Umbilical cord (tissue), 2 donors: ENCODE results near the gene SUPV3L1. TPM values are rescaled to one million over a fixed set of nuclear protein-coding genes. Genes with fewer than 3 reads are reported as not detected.
"Not testable (repeated sequence)": the region's sequence is repeated elsewhere in the genome, so short reads cannot be mapped to it uniquely, and the experiment has no call there.

Source experiments
- DNase-seq: peaks from one replicate; pipeline ENCODE4 v3.0.0-alpha.2; 2015; ENCODE audit warnings: low spot score
- total RNA-seq: library from RNA; depleted of rRNA; stranded (reverse); fragments of >200 nt; gene quantifications from one replicate; pipeline ENCODE4 v1.2.3, GENCODE V29; 2014; ENCODE audit warnings: low replicate concordance; ENCODE audit not compliant: insufficient read depth

The SUPV3L1 gene
- total RNA-seq = 15.9 TPM

DNA sequence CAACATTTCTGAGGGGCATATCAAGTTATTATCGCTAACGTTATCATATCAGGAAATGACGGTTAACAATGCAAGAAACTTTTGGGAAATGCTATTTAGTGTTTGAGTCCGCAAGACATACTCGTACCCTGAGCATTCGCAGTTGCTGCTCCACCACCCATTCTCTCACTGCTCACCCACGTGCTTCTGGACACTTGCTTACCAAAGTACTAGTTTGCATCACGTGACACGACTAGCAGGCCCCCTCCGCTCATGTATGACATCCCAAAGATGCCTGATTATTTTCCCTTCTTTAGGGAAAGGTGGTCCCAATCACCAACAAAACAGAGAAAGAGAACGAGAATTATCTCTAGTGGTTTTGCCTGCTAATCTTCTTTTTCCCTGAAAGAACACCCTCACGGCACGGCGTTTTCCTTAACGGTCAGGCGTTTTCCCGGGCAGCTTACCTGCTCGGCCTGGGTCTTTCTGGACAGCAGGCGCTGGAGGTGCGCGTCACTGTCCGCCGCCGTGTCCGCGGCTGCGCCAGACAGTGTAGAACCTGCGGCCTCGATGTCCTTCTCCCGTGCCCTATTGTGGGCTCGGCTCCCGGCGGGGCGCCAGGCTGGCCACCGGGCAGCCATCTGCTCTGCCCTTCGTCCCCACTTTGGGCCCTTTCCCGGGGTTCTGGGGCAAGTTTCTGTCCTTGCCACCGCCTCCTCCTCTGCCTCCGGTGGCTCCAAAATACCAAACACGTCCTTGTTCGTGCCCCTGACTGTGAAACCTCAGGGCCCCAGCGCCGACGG lies at the start of gene SUPV3L1:
Gene SUPV3L1 (plus strand): TSS at position 492 of the 782 bp plus-strand sequence. CDS start 58 bp downstream, at position 550.
- peak; percentile 98 for DNase-seq

DNA sequence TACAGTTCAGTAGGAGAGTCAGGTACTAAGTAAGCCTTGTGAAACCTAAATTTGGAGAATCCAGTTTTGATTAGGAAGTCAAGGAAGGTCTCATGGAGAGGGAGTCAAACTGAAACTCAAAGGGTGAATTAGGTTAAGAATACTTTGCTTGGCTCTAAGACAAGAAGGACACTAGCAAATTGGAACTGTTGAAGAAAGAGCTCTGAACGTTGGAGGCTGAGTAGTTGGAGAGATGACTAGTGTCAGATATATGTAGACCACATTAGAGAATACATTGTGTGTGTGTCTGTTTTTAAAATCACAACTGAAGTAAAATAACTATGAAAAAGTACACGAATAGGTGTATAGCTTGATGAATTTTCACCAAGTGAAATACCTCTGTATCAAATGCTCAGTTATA lies 49.8 kb upstream of the SUPV3L1 start:
- DNase-seq = no peak

DNA sequence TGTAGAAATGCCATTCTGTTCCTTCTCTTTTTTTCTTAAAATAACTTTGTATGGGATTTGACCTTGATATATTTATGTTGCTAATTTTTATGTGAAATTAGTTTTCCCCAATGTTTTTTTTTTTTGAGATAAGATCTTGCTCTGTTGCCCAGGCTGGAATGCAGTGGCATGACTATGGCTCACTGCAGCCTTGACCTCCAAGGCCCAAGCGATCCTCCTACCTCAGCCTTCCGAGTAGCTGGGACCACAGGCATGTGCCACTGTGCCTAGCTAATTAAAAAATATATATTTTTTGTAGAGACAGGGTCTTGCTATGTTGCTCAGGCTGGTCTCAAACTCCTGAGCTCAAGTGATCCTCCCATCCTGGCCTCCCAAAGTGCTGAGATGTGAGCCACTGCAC lies 40.1 kb upstream of the SUPV3L1 start:
- no peak for DNase-seq

DNA sequence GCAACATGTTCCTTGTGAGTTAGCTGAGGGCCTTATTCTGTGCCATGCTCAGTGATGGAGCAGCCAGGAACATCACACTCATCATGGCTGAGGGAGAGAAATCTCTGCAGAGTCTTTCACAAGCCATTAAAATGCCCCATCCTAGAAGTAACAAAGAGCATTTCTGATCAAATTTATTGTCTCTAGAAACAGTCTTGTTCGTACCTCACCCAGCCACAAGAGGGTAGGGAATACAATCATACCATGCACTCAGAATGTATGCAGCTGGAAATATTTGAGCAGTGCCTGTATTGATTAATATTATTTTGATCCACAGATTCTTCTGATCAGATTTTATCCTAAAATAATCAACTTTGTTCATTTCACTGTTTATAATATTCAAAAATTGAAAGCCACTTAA lies 38.7 kb upstream of the SUPV3L1 start:
- no peak for DNase-seq

DNA sequence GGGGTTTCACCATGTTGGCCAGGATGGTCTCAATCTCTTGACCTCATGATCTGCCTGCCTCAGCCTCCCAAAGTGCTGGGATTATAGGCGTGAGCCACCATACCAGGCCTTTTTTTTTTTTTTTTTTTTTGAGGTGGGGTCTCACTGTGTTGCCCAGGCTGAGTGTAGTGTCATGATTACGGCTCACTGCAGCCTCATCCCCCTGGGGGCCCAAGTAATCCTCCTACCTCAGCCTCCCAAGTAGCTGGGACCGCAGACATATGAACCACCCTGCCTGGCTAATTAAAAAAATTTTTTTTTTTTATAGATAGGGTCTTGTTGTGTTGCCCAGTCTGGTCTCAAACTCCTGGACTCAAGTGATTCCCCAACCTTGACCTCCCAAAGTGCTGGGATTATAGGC lies 38.0 kb upstream of the SUPV3L1 start:
- DNase-seq = not testable (repeated sequence)

DNA sequence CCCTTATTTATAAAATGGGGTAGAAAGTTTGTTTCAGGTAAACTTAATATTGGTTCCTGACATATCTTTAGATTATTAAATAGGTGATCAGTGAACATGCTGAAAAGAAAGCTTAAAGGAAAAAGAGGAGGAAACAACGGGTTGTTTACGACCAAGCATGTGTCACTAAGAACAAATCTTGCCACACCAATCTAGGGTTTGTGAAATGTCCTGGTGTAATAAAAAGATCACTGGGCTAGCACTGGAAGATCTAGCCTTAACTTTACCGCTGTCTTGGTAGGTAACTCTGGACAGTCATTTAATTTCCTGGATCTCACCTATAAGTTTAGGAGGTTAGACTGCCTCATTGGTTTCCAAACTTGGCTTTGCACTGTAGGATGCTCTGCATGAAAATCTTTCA lies 37.1 kb upstream of the SUPV3L1 start:
- DNase-seq = no peak

DNA sequence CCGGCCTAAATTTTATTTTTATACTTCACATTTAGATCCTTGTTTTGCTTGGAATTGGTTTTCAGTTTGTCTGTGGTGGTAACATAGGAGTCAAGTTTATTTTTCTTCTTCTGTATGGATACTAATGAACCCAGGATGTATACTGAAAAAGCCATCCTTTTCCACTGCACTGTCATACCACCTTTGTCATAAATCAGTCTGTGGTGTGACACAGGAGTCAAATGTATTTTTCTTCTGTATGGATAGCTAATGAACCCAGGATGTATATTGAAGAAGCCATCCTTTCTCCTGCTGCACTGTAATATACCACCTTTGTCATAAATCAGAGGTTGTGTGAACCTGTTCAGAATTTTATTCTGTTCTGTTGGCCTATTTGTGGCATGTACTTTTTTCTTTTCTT lies 34.7 kb upstream of the SUPV3L1 start:
- DNase-seq = no peak

DNA sequence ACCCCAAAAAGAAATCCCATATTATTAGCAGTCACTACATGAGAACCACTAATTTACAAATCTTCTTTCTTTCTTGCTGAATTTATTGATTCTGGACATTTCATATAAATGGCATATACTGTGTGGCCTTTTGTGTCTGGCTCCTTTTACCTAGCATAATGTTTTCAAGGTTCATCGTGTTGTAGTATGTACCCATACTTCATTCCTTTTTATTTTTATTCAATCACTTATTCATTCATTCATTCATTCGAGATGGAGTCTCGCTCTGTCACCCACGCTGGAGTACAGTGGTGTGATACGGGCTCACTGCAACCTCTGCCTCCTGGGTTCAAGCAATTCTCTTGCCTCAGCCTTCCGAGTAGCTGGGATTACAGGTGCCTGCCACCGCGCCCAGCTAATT lies 34.2 kb upstream of the SUPV3L1 start:
- no peak for DNase-seq

DNA sequence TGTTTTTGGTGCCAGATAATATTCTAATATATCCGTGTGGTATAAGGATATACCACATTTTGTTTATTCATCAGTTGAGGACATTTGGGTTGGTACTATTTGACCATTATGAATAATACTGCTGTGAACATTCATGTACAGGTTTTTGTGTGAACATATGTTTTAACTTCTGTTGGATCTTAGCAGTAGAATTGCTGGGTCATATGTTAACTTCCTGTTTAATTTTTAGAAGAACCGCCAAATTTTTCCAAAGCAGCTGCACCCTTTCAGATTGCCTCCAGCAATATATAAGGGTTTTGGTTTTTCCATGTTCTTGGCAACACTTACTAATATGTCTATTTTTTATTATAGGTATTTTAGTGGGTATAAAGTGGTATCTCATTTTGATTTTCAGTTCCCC lies 33.3 kb upstream of the SUPV3L1 start:
- no peak for DNase-seq

DNA sequence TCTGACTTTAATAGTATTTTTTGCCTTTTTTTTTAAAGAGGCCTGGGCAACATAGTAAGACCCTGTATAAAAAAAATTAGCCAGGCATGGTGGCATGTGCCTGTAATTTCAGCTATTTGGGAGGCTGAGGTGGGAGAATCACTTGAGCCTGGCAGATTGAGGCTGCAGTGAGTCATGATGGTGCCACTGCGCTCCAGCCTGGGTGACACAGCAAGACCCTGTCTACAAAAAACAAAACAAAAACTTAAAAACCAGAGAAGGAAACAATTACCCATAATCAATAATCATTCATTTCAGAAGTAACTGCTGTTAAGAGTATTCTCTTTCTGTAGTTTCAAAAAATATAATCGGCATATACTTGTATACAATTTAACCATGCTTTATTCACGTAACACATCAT lies 28.1 kb upstream of the SUPV3L1 start:
- DNase-seq = no peak

DNA sequence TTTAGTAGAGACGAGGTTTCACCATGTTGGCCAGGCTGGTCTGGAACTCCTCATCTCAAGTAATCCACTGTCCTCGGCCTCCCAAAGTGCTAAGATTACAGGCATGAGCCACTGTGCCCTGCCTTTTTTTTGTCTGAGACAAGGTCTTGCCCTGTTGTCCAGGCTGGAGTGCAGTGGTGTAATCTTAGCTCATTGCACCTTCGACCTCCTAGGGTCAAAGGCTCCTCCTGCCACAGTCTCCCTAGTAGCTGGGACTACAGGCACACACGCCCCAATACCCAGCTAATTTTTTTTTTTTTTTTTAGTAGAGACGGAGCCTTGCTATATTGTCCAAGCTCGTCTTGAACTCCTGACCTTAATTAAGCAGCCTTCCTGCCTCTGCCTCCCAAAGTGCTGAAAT lies 26.8 kb upstream of the SUPV3L1 start:
- DNase-seq = no peak

DNA sequence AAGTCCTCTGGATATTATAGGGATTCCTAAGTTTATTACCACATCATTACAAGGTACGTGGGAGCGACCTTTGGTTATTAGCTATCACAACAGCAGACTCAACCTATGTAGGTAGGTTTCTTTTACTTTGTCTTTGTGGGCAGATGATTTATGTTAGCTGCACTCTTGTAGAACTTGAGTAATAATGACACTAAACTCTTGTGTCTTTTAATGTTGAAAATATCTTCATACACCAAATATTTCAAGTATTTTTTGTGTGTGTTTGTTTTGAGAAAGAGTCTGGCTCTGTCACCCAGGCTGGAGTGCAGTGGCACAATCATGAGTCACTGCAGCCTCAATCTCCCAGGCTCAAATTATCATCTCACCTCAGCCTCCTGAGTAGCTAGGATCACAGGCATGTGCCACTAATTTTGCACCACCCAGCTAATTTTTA lies 19.2 kb upstream of the SUPV3L1 start:
- DNase-seq = no peak

DNA sequence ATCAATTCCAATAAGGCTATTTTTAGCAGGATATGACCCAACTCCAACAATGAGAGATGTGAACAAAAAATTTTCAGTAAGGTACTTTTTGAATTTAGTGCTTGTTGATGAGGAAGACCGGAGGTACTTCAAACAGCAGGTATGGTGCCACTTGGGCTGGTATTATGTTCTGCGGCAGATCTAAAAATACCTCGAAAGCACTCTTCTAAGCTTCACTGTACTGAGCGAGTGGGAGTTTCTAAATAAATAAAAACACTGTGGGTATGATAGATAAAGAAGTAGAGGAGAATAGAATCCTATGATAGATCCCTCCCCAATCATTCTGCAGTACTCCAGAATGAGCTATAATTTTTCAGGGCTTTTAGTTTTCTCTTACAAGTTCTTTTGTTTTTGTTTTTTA lies 11.5 kb upstream of the SUPV3L1 start:
- no peak for DNase-seq

DNA sequence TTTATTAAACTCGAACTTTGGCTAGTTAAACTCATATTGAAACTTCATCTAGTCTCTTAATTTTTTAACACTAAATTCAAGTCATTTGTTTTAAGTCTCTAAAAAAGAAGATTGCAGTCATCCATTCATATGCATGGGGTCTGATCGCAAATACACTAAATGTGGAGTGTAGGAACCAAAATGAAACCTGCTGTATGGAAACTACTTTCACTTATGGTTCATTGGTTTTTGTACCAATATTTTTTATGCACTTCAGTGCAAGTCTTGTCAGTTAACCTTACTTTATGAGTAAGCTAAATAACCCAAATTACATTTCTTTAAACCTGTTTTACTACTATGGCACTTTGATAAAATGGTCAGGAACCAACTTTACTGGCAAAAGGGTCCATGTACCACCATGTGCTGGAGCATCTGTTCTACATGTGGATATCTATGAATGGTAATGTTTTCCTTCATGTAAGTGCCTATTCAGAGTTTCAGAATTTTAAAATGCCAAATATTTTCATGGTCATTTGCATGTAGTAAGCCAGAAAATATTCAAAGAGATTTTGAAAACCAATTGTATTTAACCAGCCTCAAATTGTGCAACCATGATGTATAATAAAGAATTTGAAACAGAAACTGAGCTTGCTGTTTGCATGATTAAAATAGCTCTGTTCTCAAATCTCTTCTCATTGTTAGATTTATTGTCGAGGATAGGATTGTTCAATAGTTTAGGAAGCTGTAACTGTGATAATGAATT lies 7.6 kb upstream of the SUPV3L1 start:
- no peak for DNase-seq

DNA sequence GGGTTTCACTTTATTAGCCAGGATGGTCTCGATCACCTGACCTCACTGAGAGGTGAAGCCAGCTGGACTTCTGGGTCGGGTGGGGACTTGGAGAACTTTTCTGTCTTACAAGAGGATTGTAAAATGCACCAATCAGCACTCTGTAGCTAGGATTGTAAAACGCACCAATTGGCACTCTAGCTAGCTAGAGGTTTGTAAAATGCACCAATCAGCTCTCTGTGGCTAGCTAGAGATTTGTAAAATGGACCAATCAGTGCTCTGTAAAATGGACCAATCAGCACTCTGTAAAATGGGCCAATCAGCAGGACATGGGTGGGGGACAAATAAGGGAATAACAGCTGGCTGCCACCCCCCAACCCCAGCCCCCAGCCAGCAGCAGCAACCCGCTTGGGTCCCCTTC lies 4.7 kb upstream of the SUPV3L1 start:
- not testable (repeated sequence) for DNase-seq

DNA sequence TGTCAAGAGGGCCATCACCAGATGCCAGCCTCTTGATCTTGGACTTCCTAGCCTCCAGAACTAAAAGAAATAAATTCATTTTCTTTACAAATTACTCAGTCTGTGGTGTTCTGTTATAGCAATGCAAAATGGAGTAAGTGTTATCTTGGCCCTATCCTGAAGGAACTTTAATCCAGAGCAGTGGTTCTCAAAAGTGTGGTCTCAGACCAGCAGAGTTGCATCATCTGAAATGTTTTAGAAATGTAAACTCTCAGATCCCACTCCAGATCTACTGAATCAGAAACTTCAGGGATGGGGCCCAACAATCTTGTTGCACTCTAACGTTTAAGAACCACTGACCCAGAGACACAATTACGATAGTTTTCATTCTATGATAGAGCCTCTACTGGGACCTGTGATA lies 3.2 kb upstream of the SUPV3L1 start:
- DNase-seq = no peak

DNA sequence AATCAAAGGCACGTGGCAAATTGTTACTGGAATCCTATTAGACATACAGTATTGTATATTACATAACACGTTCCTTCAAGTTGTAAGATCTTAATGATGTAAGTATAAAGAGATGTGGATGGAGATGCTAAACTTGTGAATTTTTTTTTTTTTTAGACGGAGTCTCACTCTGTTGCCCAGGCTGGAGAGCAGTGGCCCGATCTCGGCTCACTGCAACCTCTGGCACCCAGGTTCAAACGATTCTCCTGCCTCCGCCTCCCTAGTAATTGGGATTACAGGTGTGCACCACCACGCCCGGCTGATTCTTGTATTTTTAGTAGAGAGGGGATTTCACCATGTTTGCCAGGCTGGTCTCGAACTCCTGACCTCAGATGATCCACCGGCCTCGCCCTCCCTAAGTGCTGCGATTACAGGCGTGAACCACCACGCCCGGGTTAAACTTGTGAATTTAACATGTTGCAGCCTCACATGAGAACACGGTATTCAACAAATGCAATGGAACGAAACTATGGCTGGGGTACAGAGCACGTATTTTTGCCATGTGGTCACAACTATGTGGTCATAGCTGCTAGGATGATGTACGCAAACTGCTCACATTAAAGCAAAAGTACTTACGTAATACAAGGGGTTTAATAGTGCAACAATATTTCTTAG lies 818 bp upstream of the SUPV3L1 start:
- DNase-seq = no peak

DNA sequence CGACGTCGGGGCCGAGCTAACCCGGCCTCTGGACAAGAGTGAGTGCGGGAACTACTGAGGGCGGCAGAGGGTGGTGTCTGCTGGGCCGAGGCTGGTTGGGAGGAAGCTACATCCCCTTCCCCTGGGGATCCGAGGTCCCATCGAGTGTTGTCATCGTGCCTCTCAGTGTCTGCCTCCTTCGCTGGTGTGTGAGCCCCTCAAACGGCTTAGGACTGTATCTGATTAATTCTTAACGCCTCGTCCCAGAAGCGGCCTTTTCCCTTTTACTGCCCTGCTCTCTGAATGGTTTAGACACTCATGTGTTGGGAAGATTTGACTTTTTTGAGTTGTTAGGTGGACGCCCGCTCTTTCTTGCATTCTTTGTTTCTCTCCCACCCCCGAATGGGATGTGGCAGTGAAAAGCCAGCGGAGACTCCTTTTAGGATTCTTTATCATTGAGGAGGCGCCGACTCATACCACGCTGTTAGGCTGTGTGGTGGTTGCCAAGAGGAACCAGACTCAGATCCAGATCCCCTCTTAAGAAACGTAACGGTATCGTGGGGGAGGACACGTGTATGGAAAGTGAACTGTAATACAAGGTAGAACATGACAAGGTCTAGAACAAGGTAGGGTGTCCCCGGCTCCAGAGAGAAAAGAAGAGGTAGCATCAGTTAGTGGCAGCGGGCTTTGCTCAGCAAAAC lies 631 bp downstream of the SUPV3L1 start:
- peak; percentile 3 for DNase-seq

DNA sequence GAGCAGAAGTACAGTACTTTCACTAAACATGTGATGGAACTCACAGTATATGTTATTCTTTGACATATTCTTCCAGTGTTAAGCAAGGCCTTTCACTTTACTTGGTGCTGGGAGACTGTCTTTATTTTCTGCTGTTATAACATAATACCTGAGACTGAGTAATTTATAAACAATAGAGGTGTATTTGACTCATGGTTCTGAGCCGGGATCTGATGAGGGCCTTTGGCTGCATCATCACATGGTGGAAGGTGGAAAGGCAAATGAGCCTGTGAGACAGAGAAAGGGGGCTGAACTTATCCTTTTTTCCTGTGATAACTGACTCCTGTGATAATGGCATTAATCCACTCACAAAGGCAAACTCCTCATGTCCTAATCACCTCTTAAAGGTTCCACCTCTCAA lies 1.4 kb downstream of the SUPV3L1 start:
- no peak for DNase-seq

DNA sequence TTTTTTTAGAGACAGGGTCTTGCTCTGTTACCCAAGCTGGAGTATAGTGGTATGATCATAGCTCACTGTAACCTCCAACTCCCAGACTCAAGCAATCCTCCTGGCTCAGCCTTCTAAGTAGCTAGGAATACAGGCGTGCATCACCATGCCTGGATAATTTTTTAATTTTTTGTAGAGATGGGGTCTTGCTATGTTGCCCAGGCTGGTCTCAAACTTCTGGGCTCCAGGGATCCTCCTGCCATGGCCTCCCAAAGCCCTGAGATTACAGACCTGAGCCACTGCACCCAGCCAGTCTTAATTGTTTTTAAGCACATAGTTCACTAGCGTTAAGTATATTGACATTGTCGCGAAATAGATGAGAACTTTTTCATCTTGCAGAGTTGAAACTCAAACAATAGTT lies 2.0 kb downstream of the SUPV3L1 start:
- DNase-seq = no peak

DNA sequence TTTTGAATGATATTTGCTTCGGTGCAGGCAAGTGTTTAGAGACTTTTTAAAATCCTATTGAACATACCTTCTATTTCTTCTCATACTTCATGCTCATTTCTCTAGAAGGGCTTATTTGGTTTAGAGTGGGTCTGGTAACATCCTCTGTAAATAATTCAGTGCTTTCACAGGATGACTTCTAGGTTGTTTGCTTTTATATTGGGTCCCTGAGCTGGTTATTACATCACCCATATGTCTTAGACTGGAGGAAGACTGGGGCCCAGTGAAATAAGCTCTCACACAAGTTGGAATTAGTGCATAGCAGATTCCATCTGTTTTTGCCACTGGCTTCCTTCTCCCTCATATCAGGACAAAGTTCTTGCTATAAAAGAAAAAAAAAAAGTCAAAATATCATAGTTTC lies 6.5 kb downstream of the SUPV3L1 start:
- no peak for DNase-seq

DNA sequence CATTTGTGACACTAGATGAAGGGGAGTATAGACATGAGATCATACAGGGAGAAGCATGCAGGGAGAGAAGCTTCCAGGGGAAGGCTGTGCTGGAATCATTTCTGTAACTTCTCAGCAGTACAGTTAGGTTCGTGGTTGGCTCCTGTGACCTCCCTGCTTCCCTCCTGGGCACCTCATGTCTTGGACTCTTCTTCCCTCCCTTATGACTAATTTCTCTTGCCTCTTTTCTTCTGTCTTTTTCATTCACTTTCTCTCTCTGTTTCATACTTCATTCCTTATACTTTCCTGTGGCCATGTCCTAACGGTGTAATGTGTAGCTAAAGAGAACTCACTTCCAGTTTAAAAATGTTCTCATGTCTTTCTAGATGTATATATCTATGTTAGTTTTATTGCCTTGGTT lies 21.0 kb downstream of the SUPV3L1 start:
- no peak for DNase-seq
